OCI-LY1 (cell line): ENCODE results near the gene ITCH.

ENCODE experiments used
- CTCF ChIP-seq: fragments of 200-600 bp; sonication (generic), shearing (Covaris generic); IDR thresholded peaks from 2 replicates; pipeline ENCODE4 v1.5.1; 2017; ENCODE audit warnings: mild to moderate bottlenecking, antibody characterized with exemption, low read length, moderate library complexity, mixed read lengths
- EZH2 ChIP-seq: fragments of 200-600 bp; sonication (generic), shearing (Covaris generic); IDR thresholded peaks from 2 replicates; pipeline ENCODE4 v1.8.0; 2017; ENCODE audit warnings: borderline replicate concordance, mixed run types, mild to moderate bottlenecking, antibody characterized with exemption, low read length, moderate library complexity, mixed read lengths

- TF ChIP-seq CTCF = no peak
- TF ChIP-seq EZH2 = no peak
These were observed 70.3 kb downstream of the ITCH start for GRCh38 chr20:34433391-34433790.
